Ovary (tissue), 9 donors: ENCODE data around the gene KLK15. TPM values are rescaled to one million over a fixed set of nuclear protein-coding genes. Genes with fewer than 3 reads are reported as not detected.

ENCODE experiments used
- DNase-seq, 5 donors: peaks; one replicate each; pipeline ENCODE4 v3.0.0-alpha.2; 2019 to 2020
- H3K27ac ChIP-seq, 2 donors: fragments of 200-600 bp; one replicate each; pipeline versions ENCODE4 v1.5.1 to v1.8.0; 2019 to 2022
- H3K27me3 ChIP-seq: fragments of 200-600 bp; one replicate; pipeline ENCODE4 v1.8.0; 2022
- H3K36me3 ChIP-seq: fragments of 200-600 bp; sonication (generic); one replicate; pipeline ENCODE4 v1.5.1; 2019
- H3K4me1 ChIP-seq: one replicate; pipeline ENCODE4 v1.8.1; 2013; ENCODE audit warnings: mild to moderate bottlenecking, moderate library complexity; ENCODE audit not compliant: insufficient read depth
- H3K4me3 ChIP-seq: fragments of 200-600 bp; sonication (generic); one replicate; pipeline ENCODE4 v1.5.1; 2017
- H3K9me3 ChIP-seq, 2 donors: fragments of 200-600 bp in 1 of 2; sonication (generic) in 1 of 2; one replicate each; pipeline versions ENCODE4 v1.5.1 to v1.8.1; 2013 to 2019; ENCODE audit warnings: mild to moderate bottlenecking in 1 of 2, moderate library complexity in 1 of 2
- CTCF ChIP-seq, 3 donors: fragments of 450-650 bp in 2 of 3; fragments of 200-600 bp in 1 of 3; IDR thresholded peaks; one replicate each; pipeline versions ENCODE4 v1.5.1 to v1.8.0; 2016 to 2022; ENCODE audit warnings: antibody characterized with exemption in 3 of 3, mild to moderate bottlenecking in 1 of 3
- EP300 ChIP-seq: sonication (generic); formaldehyde crosslinking; IDR thresholded peaks from one replicate; pipeline ENCODE4 v1.6.1; 2017; ENCODE audit warnings: antibody characterized with exemption
- POLR2A ChIP-seq: fragments of 450-650 bp; IDR thresholded peaks from one replicate; pipeline ENCODE4 v1.6.1; 2017; ENCODE audit warnings: antibody characterized with exemption, mild to moderate bottlenecking, moderate library complexity
- WGBS, 3 donors: extraction: QIAGEN DNeasy Blood & Tissue Kit in 1 of 3; methylation state at CpG; one replicate each; pipeline versions ENCODE4 v1.1.5 to v1.1.7; 2013 to 2017; 5-methylcytosine and 5-hydroxymethylcytosine counted together
- intact Hi-C, 4 donors: fragments of 100-400 bp; cut with DNase I; formaldehyde crosslinking; loops; one replicate each; pipeline versions ENCODE4 v1.11.0 to v1.15.1; 2022 to 2023
- polyA plus RNA-seq, 2 donors: library from polyadenylated mRNA; stranded (reverse); fragments of 200-250 nt in 1 of 2; fragments of 350-450 nt in 1 of 2; fragmentation: Illumina TruSeq in 1 of 2; extraction: RNeasy Lipid Tissue Mini Kit (QIAGEN cat#74804) in 1 of 2; gene quantifications; one replicate each; pipeline ENCODE4 v1.2.3, GENCODE V29; 2013 to 2014
- total RNA-seq, 7 donors: library from RNA; depleted of rRNA in 2 of 7; stranded (reverse); fragments of >200 nt in 2 of 7; fragmentation: NEBNext Ultra II Directional in 3 of 7; extraction: Animal tissue kit (Norgen Biotek cat#: 25700) in 3 of 7; gene quantifications; one replicate each; pipeline versions ENCODE4 v1.1.0 to v1.2.4, GENCODE V29; 2016 to 2023
- donor health status: DM: no; HTN: no; CAD: no; lungs with moderate emphysema.
- donor health status: DM: no; HTN: no; CAD: no.
- donor health status: Bipolar disorder and iron deficiency.
- donor health status: DM: yes; HTN: yes; CAD: no.
- donor health status: DM: no; HTN: no; CAD: no.
- donor health status: DM: yes; HTN: yes; CAD: no.

Gene KLK15
- total and polyA plus RNA-seq, 9 donors = not detected

GRCh38 chr19:50798659-50799546, 34.5 kb downstream of the KLK15 start:
- WGBS, 3 donors = 75 to 84% (median 83%) methylated on average over 21 of the region's 21 CpGs
- no peaks in the 10 kb centered on the region for H3K27me3 ChIP-seq
- TF ChIP-seq CTCF (IDR thresholded peaks at IDR 0.05) (no peak), POLR2A (no peak), EP300 (no peak)
- H3K4me1 ChIP-seq = peaks cover 7% of the 10 kb centered on the region
- intact Hi-C loops = loop anchor here in 1 of 4 donors (10.0 kb wide), 1 partner anchor 284 kb away; the partner anchor contains the start of genes ASPDH and JOSD2
- no peak overlapping the region for H3K27ac ChIP-seq
- H3K9me3 ChIP-seq = no peaks in the 10 kb centered on the region
- DNase-seq = no peak
- no peaks in the 10 kb centered on the region for H3K36me3 ChIP-seq
- H3K4me3 ChIP-seq = no peak overlapping the region

GRCh38 chr19:50797781-50798658, 35.4 kb downstream of the KLK15 start:
- H3K27ac ChIP-seq = no peak overlapping the region
- 62 to 75% (median 66%) methylated on average over 16 to 18 of the region's 18 CpGs for WGBS, 3 donors
- no peaks in the 10 kb centered on the region for H3K36me3 ChIP-seq
- H3K4me3 ChIP-seq = no peak overlapping the region
- H3K9me3 ChIP-seq = no peaks in the 10 kb centered on the region
- no peak for DNase-seq
- no peaks in the 10 kb centered on the region for H3K27me3 ChIP-seq
- no peaks in the 10 kb centered on the region for H3K4me1 ChIP-seq
- TF ChIP-seq POLR2A = no peak
- no peak for TF ChIP-seq EP300
- TF ChIP-seq CTCF (IDR thresholded peaks at IDR 0.05) = no peak
- intact Hi-C loops = loop anchor here in 1 of 4 donors (10.0 kb wide), 1 partner anchor 283 kb away; the partner anchor contains the start of genes ASPDH and JOSD2

DNA sequence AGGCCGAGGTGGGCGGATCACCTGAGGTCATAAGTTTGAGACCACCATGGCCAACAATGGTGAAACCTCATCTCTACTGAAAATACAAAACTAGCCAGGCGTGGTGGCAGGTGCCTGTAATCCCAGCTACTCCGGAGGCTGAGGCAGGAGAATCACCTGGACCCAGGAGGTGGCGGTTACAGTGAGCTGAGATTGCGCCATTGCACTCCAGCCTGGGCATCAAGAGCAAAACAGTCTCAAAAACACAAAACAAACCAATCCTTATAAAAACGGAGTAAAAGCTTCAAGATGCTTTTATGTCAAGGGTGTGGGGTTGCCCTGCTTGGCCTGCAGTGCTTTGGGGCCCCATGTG, 36.0 kb downstream of the KLK15 start:
- Histone ChIP-seq H3K27ac (no peak overlapping the region), H3K9me3 (no peaks in the 10 kb centered on the region), H3K4me1 (no peaks in the 10 kb centered on the region), H3K36me3 (no peaks in the 10 kb centered on the region), H3K27me3 (no peaks in the 10 kb centered on the region), H3K4me3 (no peak overlapping the region)
- WGBS, 3 donors = 62 to 89% (median 81%) methylated on average over 7 of the region's 7 CpGs
- TF ChIP-seq POLR2A (no peak), EP300 (no peak), CTCF (IDR thresholded peaks at IDR 0.05) (no peak)
- DNase-seq = no peak
- intact Hi-C loops = loop anchor here in 1 of 4 donors (10.0 kb wide), 1 partner anchor 283 kb away; the partner anchor contains the start of genes ASPDH and JOSD2

- Histone ChIP-seq H3K27ac (no peak overlapping the region), H3K9me3 (no peaks in the 10 kb centered on the region), H3K4me3 (no peak overlapping the region), H3K27me3 (no peaks in the 10 kb centered on the region), H3K4me1 (no peaks in the 10 kb centered on the region), H3K36me3 (no peaks in the 10 kb centered on the region)
- intact Hi-C loops = loop anchor here in 1 of 4 donors (10.0 kb wide), 1 partner anchor 282 kb away; the partner anchor contains the start of genes ASPDH and JOSD2
- no peak for DNase-seq
- TF ChIP-seq CTCF (IDR thresholded peaks at IDR 0.05) (no peak), EP300 (no peak), POLR2A (no peak)
- 80 to 89% (median 84%) methylated on average over 8 of the region's 8 CpGs for WGBS, 3 donors
Observed at GRCh38 chr19:50796634-50797428, 36.5 kb downstream of the KLK15 start.
